Measurements from ENCODE around the gene IL2RG. TPM values are rescaled to one million over a fixed set of nuclear protein-coding genes. Genes with fewer than 3 reads are reported as not detected.

Gene IL2RG
- total RNA-seq, 2 donors from 2014 or later, result 0.52 to 8.2 TPM

DNA sequence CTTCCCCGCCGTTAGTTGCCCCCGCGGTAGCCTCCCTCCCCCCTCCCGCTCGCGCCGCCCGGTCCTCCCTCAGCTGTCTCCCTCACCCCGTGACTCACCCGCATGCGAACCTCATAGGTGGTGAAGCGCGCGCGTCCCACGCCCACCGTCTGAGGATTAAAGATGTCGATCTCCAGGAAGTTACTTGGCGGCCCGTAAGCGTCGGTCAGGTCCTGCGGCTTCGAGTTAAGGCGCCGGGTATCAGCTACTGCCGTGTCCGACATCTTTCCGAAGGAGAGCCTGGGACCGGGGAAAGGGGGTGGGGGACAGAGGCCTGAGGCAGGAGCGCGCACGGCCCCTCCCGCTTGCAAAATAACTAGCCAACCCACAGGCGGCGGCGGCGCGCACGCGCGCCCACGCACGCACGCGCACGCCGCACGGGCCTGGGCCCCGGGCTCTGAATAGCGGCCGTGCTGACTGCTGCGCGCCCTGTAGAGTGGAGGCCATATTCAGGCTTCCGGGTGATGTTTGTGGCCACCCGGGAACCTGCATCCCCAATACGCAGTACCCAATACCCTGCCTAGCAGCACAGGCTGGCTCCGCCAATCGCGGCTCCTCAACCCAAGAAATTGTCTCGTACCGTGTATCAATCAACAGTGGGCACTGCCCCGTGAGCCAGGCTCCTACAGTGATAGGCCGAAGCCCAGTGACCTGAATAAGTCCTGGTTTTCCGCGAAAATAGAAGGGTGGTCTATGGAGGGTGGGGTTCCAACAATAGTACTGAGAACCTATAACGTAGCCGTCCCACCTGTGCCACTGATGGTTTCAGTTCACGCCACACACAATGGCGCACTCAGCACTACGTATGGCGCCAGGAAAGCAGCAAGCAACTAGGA, 43.1 kb downstream of the IL2RG start, which contains the start of gene SNX12:
TSS of gene SNX12 (minus strand) at position 291 of the 875 bp plus-strand sequence. CDS start at position 263, 28 bp downstream.
- no peaks in the 10 kb centered on the region for H3K9me3 ChIP-seq
- ATAC-seq, result peak; percentile 99
- TF ChIP-seq CTCF (IDR thresholded peaks at IDR 0.05) (peak in 4 of 7 experiments; percentile 72 to 98 (median 86)), POLR2A (IDR thresholded peaks at IDR 0.05) (peak in 2 of 3 donors; percentile 63 to 64)
- WGBS, 2 donors, result 0 to 1% methylated on average over 9 to 32 of the region's 73 CpGs
- H3K27me3 ChIP-seq, result no peaks in the 10 kb centered on the region
- intact Hi-C loops (cut with DNase I), result loop anchor here (10.0 kb wide), 1 partner anchor 63 kb away; no protein-coding TSS in a partner anchor
- peaks cover 8% of the 10 kb centered on the region for H3K4me1 ChIP-seq
- peak; percentile 90 to 95 (median 94) for DNase-seq
- peak within 1 kb of the TSS; percentile 41 to 60 for H3K4me3 ChIP-seq
- H3K36me3 ChIP-seq (replicated peaks in 1 of 2; ENCODE audit: insufficient read depth in 1 of 2, low read depth in 2 of 2), result no peaks in the 10 kb centered on the region
- H3K27ac ChIP-seq, result peak within 1 kb of the TSS; percentile 11 to 89 (median 73)

DNA sequence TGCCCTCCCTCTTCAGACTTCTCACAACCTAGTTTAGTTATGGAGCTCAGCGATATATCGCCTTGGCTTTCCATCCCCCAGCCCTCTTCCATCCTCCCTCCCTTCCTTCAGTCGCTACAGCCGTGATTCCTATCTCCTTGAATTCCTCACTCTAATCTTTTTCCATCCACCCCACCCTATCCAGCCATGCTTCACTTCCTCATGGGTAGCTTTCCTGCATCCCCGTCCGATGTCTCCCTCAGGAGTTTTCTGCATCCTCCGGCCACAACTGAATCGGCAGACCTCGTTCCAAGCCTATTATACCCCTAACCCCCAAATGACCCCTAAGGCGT, 43.7 kb downstream of the IL2RG start:
- Histone ChIP-seq H3K27me3 (no peaks in the 10 kb centered on the region), H3K9me3 (no peaks in the 10 kb centered on the region), H3K36me3 (replicated peaks in 1 of 2; ENCODE audit: insufficient read depth in 1 of 2, low read depth in 2 of 2) (no peaks in the 10 kb centered on the region), H3K4me1 (peaks cover 8% of the 10 kb centered on the region), H3K4me3 (peak overlapping the region; percentile 41 to 60), H3K27ac (peak overlapping the region in 3 of 4 donors; percentile 52 to 89 (median 78))
- ATAC-seq, result peak; percentile 0
- WGBS, 2 donors, result 0% methylated on average over 9 to 10 of the region's 10 CpGs
- no peak for TF ChIP-seq POLR2A (IDR thresholded peaks at IDR 0.05)
- no peak for TF ChIP-seq CTCF (IDR thresholded peaks at IDR 0.05)
- no peak for DNase-seq
- intact Hi-C loops (cut with DNase I), result loop anchor here (10.0 kb wide), 1 partner anchor 63 kb away; no protein-coding TSS in a partner anchor

DNA sequence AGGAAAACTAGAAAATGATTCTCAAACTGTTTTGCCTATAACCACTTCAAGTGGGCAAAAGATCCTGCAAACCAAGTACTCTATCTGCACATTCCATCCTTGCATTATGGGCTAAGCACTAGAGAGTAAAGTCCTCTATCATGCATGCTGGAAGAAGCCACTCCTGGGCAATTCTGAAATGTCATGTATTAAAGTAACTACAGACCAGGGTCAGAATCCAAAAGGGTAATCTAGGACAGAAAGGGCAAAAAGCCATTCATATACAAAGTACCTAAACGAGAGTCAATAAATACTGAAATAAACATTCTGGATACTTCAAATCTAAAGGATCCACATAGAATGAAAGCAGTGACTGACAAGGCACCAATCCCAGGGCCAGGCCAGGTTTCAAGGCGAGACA, 44.3 kb downstream of the IL2RG start:
- H3K27me3 ChIP-seq, result no peaks in the 10 kb centered on the region
- H3K4me1 ChIP-seq, result peaks cover 8% of the 10 kb centered on the region
- DNase-seq, result no peak
- TF ChIP-seq POLR2A (IDR thresholded peaks at IDR 0.05), result no peak
- TF ChIP-seq CTCF (IDR thresholded peaks at IDR 0.05), result no peak
- 6 to 18% methylated on average over 2 of the region's 2 CpGs for WGBS, 2 donors
- H3K4me3 ChIP-seq, result no peak overlapping the region
- peak overlapping the region in 2 of 4 donors; percentile 78 to 89 for H3K27ac ChIP-seq
- intact Hi-C loops (cut with DNase I), result loop anchor here (10.0 kb wide), 1 partner anchor 62 kb away; no protein-coding TSS in a partner anchor
- no peak for ATAC-seq
- H3K9me3 ChIP-seq, result no peaks in the 10 kb centered on the region
- no peaks in the 10 kb centered on the region for H3K36me3 ChIP-seq (replicated peaks in 1 of 2; ENCODE audit: insufficient read depth in 1 of 2, low read depth in 2 of 2)

- Histone ChIP-seq H3K36me3 (replicated peaks in 1 of 2; ENCODE audit: insufficient read depth in 1 of 2, low read depth in 2 of 2) (peaks cover 0 to 2% of the 10 kb centered on the region in 2 donors), H3K27ac (no peak overlapping the region), H3K4me3 (no peak overlapping the region), H3K9me3 (no peaks in the 10 kb centered on the region), H3K4me1 (no peaks in the 10 kb centered on the region), H3K27me3 (no peaks in the 10 kb centered on the region)
- DNase-seq (no peak), ATAC-seq (no peak)
- TF ChIP-seq CTCF (IDR thresholded peaks at IDR 0.05) (no peak), POLR2A (IDR thresholded peaks at IDR 0.05) (no peak)
- intact Hi-C loops (cut with DNase I), result loop anchor here (10.0 kb wide), 1 partner anchor 55 kb away; no protein-coding TSS in a partner anchor
Observed at GRCh38 chrX:71060127-71060526, 51.2 kb downstream of the IL2RG start.
